H1 (cell line): ENCODE results near the gene RAPGEF5.

Source experiments
- CHD1 ChIP-seq: IDR thresholded peaks from 2 replicates; pipeline ENCODE4 v1.6.1; 2012; ENCODE audit warnings: low read depth, low read length, improper control_type of control experiment
- EZH2 ChIP-seq: fragments of 200-600 bp; sonication (generic); IDR thresholded peaks from 2 replicates; pipeline ENCODE4 v1.7.1; 2012; ENCODE audit warnings: low read depth, mild to moderate bottlenecking, moderate library complexity, low read length, inconsistent platforms; ENCODE audit not compliant: severe bottlenecking
- RFX5 ChIP-seq: IDR thresholded peaks from 2 replicates; pipeline ENCODE4 v1.6.1; 2011; ENCODE audit warnings: low read depth, low read length, improper control_type of control experiment, borderline replicate concordance
- SP1 ChIP-seq: IDR thresholded peaks from 2 replicates; pipeline ENCODE4 v1.6.1; 2011; ENCODE audit warnings: low read depth, low read length
- TAF1 ChIP-seq: IDR thresholded peaks from 2 replicates; pipeline ENCODE4 v1.6.1; 2011; ENCODE audit warnings: mild to moderate bottlenecking, low read depth, low read length
- TF ChIP-seq, protein P1 (sequence below): IDR thresholded peaks from 2 replicates; pipeline ENCODE4 v1.6.1; 2012; ENCODE audit warnings: low read length, inconsistent platforms
- TF ChIP-seq, protein P2 (sequence below), 3 experiments: IDR thresholded peaks; 1 replicate in 2 of 3; 2 replicates in 1 of 3; pipeline versions ENCODE4 v1.5.1 to v1.6.1; 2011; ENCODE audit warnings: low read length in 3 of 3, mild to moderate bottlenecking in 3 of 3, inconsistent platforms in 2 of 3, low read depth in 1 of 3, moderate library complexity in 1 of 3; ENCODE audit not compliant: insufficient read depth in 1 of 3; ENCODE audit errors: control extremely low read depth in 1 of 3

DNA sequence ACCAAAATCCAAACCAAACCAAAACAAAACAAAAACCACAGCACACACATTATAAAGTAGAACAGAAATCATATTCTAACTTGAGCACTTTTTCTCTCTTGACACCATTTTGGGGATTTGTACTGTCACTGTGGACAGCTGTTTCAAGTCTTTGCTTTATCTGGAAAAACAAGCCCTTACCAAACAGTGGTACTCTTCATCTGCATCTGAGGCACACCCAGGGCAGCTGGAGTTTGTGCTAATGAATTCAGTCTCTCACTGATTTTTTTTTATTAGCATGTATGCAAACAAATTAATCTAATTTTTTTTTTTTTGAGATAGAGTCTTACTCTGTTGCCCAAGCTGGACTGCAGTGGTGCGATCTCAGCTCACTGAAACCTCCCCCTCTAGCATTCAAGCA, 171.4 kb downstream of the RAPGEF5 start:
- TF ChIP-seq EZH2 (no peak), TAF1 (no peak), RFX5 (no peak), SP1 (no peak), CHD1 (no peak)
- TF ChIP-seq, protein P1, sequence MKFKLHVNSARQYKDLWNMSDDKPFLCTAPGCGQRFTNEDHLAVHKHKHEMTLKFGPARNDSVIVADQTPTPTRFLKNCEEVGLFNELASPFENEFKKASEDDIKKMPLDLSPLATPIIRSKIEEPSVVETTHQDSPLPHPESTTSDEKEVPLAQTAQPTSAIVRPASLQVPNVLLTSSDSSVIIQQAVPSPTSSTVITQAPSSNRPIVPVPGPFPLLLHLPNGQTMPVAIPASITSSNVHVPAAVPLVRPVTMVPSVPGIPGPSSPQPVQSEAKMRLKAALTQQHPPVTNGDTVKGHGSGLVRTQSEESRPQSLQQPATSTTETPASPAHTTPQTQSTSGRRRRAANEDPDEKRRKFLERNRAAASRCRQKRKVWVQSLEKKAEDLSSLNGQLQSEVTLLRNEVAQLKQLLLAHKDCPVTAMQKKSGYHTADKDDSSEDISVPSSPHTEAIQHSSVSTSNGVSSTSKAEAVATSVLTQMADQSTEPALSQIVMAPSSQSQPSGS = no peak
- TF ChIP-seq, protein P2, sequence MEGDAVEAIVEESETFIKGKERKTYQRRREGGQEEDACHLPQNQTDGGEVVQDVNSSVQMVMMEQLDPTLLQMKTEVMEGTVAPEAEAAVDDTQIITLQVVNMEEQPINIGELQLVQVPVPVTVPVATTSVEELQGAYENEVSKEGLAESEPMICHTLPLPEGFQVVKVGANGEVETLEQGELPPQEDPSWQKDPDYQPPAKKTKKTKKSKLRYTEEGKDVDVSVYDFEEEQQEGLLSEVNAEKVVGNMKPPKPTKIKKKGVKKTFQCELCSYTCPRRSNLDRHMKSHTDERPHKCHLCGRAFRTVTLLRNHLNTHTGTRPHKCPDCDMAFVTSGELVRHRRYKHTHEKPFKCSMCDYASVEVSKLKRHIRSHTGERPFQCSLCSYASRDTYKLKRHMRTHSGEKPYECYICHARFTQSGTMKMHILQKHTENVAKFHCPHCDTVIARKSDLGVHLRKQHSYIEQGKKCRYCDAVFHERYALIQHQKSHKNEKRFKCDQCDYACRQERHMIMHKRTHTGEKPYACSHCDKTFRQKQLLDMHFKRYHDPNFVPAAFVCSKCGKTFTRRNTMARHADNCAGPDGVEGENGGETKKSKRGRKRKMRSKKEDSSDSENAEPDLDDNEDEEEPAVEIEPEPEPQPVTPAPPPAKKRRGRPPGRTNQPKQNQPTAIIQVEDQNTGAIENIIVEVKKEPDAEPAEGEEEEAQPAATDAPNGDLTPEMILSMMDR (IDR thresholded peaks at IDR 0.05; ENCODE audit: control extremely low read depth in 1 of 3, insufficient read depth in 1 of 3, low read depth in 1 of 3, low read length in 3 of 3) = no peak
